Astrocyte (in vitro differentiated cells and primary cell): ENCODE measurements around the gene MCCC1. TPM values are rescaled to one million over a fixed set of nuclear protein-coding genes. Genes with fewer than 3 reads are reported as not detected.

ENCODE experiments used
- DNase-seq: peaks from one replicate; pipeline ENCODE4 v3.0.0-alpha.2; 2010; ENCODE audit warnings: low read depth
- FAIRE-seq: peaks from 2 replicates; lab custom pipeline; 2011; peaks lifted over from hg19 to GRCh38; lab: Jason Lieb, UNC
- H2AFZ ChIP-seq: 2 replicates; pipeline ENCODE4 v1.6.0; 2012; ENCODE audit warnings: low read depth, low read length, inconsistent platforms
- H3K27ac ChIP-seq: 2 replicates; pipeline ENCODE4 v1.5.1; 2011; ENCODE audit warnings: low read depth, low read length, inconsistent platforms
- H3K27me3 ChIP-seq: 2 replicates; pipeline ENCODE4 v1.6.0; 2011; ENCODE audit warnings: low read length, inconsistent platforms; ENCODE audit not compliant: insufficient read depth
- H3K36me3 ChIP-seq: 2 replicates; pipeline ENCODE4 v1.5.1; 2011; ENCODE audit warnings: low read length, inconsistent platforms; ENCODE audit not compliant: insufficient read depth
- H3K4me1 ChIP-seq: 2 replicates; pipeline ENCODE4 v1.5.1; 2011; ENCODE audit warnings: low read length, inconsistent platforms; ENCODE audit not compliant: insufficient read depth
- H3K4me2 ChIP-seq: 2 replicates; pipeline ENCODE4 v1.6.0; 2012; ENCODE audit warnings: low read length, inconsistent platforms
- H3K4me3 ChIP-seq: 2 replicates; pipeline ENCODE4 v1.5.1; 2011; ENCODE audit warnings: low read depth, mild to moderate bottlenecking, low read length, inconsistent platforms; ENCODE audit not compliant: insufficient read depth
- H3K79me2 ChIP-seq: 2 replicates; pipeline ENCODE4 v1.6.0; 2012; ENCODE audit warnings: mild to moderate bottlenecking, low read length, inconsistent platforms; ENCODE audit not compliant: insufficient read depth
- H3K9ac ChIP-seq: 2 replicates; pipeline ENCODE4 v1.6.0; 2012; ENCODE audit warnings: mild to moderate bottlenecking, low read length, inconsistent platforms
- H3K9me3 ChIP-seq: 2 replicates; pipeline ENCODE4 v1.5.1; 2012; ENCODE audit warnings: low read depth, mild to moderate bottlenecking, low read length, inconsistent platforms; ENCODE audit not compliant: insufficient read depth
- H4K20me1 ChIP-seq: 2 replicates; pipeline ENCODE4 v1.6.0; 2012; ENCODE audit warnings: low read length, inconsistent platforms; ENCODE audit not compliant: insufficient read depth
- H3K27ac Mint-ChIP-seq: one replicate; pipeline ENCODE4 v1.8.0; 2021; ENCODE audit warnings: mild to moderate bottlenecking, mixed read lengths; ENCODE audit not compliant: unreplicated experiment
- H3K27me3 Mint-ChIP-seq: one replicate; pipeline ENCODE4 v1.8.0; 2021; ENCODE audit warnings: low read depth, mixed read lengths; ENCODE audit not compliant: unreplicated experiment
- H3K36me3 Mint-ChIP-seq: one replicate; pipeline ENCODE4 v1.8.0; 2021; ENCODE audit warnings: low read depth, mixed read lengths; ENCODE audit not compliant: unreplicated experiment
- H3K4me1 Mint-ChIP-seq: one replicate; pipeline ENCODE4 v1.8.0; 2021; ENCODE audit warnings: low read depth, mixed read lengths; ENCODE audit not compliant: unreplicated experiment
- H3K4me3 Mint-ChIP-seq: one replicate; pipeline ENCODE4 v1.8.0; 2021; ENCODE audit warnings: mild to moderate bottlenecking, moderate library complexity, mixed read lengths; ENCODE audit not compliant: unreplicated experiment
- H3K9me3 Mint-ChIP-seq: one replicate; pipeline ENCODE4 v1.8.0; 2021; ENCODE audit warnings: mild to moderate bottlenecking, mixed read lengths; ENCODE audit not compliant: unreplicated experiment
- EZH2 ChIP-seq: IDR thresholded peaks from 2 replicates; pipeline ENCODE4 v1.6.1; 2012; ENCODE audit warnings: mild to moderate bottlenecking, low read length, inconsistent platforms; ENCODE audit not compliant: insufficient read depth
- total RNA-seq: library from RNA; stranded (reverse); gene quantifications from 2 replicates; pipeline ENCODE4 v1.2.1, GENCODE V29; 2021
- TF ChIP-seq, protein P1 (sequence below): IDR thresholded peaks from 2 replicates; pipeline ENCODE4 v1.5.1; 2011; ENCODE audit warnings: low read depth, mild to moderate bottlenecking, inconsistent platforms, low read length, moderate library complexity; ENCODE audit not compliant: insufficient read depth

The MCCC1 gene
- total RNA-seq, 1 donor from 2014 or later = 13.4 TPM

DNA sequence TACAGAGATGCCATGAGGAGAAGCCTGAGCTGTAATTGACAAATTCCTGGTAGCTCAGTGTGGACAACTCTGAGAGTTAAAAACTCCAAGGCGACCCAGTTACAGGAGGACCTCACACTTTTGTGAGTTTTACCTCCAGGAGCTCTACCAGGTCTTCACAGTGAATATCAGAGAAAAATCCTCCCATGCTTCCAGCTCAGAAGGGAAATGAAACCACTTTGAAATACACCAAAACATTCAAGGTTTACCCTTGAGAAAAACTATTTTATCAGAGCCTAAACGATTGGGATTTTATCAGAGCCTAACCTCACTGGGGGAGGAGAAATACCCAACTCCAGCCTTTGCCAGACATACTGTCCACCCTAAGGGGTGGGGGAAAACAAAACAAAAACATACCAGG is 52.4 kb downstream of the MCCC1 start:
- Histone ChIP-seq H4K20me1 (no peaks in the 10 kb centered on the region), H3K4me1 (no peaks in the 10 kb centered on the region), H3K27ac (no peak overlapping the region), H3K27me3 (no peaks in the 10 kb centered on the region), H3K9me3 (peaks cover 4% of the 10 kb centered on the region), H3K4me3 (no peak overlapping the region), H3K4me2 (no peak overlapping the region), H3K36me3 (peaks cover 6% of the 10 kb centered on the region), H2AFZ (no peak overlapping the region), H3K9ac (no peak overlapping the region), H3K79me2 (no peaks in the 10 kb centered on the region)
- TF ChIP-seq EZH2 = no peak
- TF ChIP-seq, protein P1, sequence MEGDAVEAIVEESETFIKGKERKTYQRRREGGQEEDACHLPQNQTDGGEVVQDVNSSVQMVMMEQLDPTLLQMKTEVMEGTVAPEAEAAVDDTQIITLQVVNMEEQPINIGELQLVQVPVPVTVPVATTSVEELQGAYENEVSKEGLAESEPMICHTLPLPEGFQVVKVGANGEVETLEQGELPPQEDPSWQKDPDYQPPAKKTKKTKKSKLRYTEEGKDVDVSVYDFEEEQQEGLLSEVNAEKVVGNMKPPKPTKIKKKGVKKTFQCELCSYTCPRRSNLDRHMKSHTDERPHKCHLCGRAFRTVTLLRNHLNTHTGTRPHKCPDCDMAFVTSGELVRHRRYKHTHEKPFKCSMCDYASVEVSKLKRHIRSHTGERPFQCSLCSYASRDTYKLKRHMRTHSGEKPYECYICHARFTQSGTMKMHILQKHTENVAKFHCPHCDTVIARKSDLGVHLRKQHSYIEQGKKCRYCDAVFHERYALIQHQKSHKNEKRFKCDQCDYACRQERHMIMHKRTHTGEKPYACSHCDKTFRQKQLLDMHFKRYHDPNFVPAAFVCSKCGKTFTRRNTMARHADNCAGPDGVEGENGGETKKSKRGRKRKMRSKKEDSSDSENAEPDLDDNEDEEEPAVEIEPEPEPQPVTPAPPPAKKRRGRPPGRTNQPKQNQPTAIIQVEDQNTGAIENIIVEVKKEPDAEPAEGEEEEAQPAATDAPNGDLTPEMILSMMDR = no peak
- Mint-ChIP-seq H3K4me3 (no peak overlapping the region), H3K36me3 (peaks cover 22% of the 10 kb centered on the region), H3K27me3 (no peaks in the 10 kb centered on the region), H3K9me3 (no peaks in the 10 kb centered on the region), H3K27ac (no peak overlapping the region), H3K4me1 (no peaks in the 10 kb centered on the region)
- FAIRE-seq (no peak), DNase-seq (no peak)

DNA sequence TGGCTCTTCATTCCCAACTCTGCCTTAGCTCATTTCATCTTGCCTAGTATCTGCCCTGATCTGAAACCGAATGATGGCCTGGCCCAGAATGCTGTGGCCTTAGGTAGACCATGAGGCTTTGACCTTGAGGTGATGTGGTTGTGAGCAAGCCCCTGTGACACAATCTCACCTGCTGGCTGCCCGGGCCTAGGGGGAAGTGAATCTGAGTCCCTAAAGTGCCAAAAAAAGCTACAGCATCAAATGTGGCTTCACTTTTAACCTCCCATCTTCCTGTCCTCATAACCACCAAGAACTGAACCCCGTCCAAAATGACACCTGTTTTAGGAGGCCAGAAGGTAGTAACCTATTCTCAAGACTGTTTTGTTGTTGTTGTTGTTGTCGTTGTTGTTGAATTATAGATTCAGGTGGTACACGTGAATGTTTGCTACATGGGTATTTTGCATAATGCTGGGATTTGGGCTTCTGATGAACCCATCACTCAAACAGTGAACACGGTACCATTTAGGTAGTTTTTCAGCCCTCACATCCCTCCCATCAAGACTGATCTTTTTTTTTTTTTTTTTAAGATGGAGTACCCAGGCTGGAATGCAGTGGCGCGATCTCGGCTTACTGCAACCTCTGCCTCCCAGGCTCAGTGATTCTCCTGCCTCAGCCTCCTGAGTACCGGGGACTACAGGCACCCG is 54.6 kb downstream of the MCCC1 start:
- no peak overlapping the region for H3K27ac Mint-ChIP-seq
- Histone ChIP-seq H3K9ac (no peak overlapping the region), H3K4me3 (no peak overlapping the region), H3K79me2 (no peaks in the 10 kb centered on the region), H3K9me3 (no peaks in the 10 kb centered on the region), H2AFZ (no peak overlapping the region), H3K4me1 (no peaks in the 10 kb centered on the region), H3K36me3 (peaks cover 7% of the 10 kb centered on the region), H3K27me3 (no peaks in the 10 kb centered on the region), H3K4me2 (no peak overlapping the region), H3K27ac (no peak overlapping the region), H4K20me1 (no peaks in the 10 kb centered on the region)
- no peaks in the 10 kb centered on the region for H3K9me3 Mint-ChIP-seq
- FAIRE-seq = no peak
- no peak for DNase-seq
- no peaks in the 10 kb centered on the region for H3K4me1 Mint-ChIP-seq
- no peak overlapping the region for H3K4me3 Mint-ChIP-seq
- no peak for TF ChIP-seq EZH2
- TF ChIP-seq, protein P1 = no peak
- H3K27me3 Mint-ChIP-seq = no peaks in the 10 kb centered on the region
- H3K36me3 Mint-ChIP-seq = peaks cover 9% of the 10 kb centered on the region

DNA sequence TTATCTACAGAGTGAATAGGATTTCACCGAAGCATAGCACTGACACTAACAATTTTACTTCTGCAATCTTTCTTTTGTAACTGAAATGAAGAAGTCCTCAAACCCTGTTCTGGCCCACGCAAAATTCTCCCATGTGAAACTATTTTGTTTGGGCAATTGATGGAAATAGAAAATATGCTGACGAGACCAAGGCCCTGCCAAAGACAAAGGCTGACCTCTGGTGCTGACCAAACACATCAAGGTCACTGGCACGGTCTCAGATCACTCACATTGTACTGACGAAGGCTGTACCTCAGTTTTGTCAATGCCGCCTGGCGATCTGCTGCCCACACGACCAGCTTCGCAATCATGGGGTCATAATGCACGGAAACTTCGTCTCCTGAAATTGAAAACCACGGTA is 60.5 kb downstream of the MCCC1 start:
- Mint-ChIP-seq H3K4me3 (no peak overlapping the region), H3K9me3 (no peaks in the 10 kb centered on the region), H3K27ac (no peak overlapping the region), H3K4me1 (no peaks in the 10 kb centered on the region), H3K27me3 (no peaks in the 10 kb centered on the region), H3K36me3 (peaks cover 24% of the 10 kb centered on the region)
- Histone ChIP-seq H3K4me2 (no peak overlapping the region), H3K4me1 (no peaks in the 10 kb centered on the region), H3K27ac (no peak overlapping the region), H3K27me3 (no peaks in the 10 kb centered on the region), H3K9ac (no peak overlapping the region), H4K20me1 (no peaks in the 10 kb centered on the region), H3K9me3 (no peaks in the 10 kb centered on the region), H2AFZ (no peak overlapping the region), H3K4me3 (no peak overlapping the region), H3K36me3 (peaks cover 17% of the 10 kb centered on the region), H3K79me2 (no peaks in the 10 kb centered on the region)
- TF ChIP-seq, protein P1 = no peak
- TF ChIP-seq EZH2 = no peak
- DNase-seq (no peak), FAIRE-seq (no peak)
